GM23338 (cell line): ENCODE measurements around the gene GLIS2. TPM values are rescaled to one million over a fixed set of nuclear protein-coding genes. Genes with fewer than 3 reads are reported as not detected.

Source experiments
- ATAC-seq: fragments of 200-7000 bp; cut with Tn5 transposase; 3 replicates; pipeline ENCODE4 v1.9.1; 2020
- DNase-seq: peaks from one replicate; pipeline ENCODE4 v3.0.0-alpha.2; 2015; ENCODE audit warnings: low spot score
- H2AFZ ChIP-seq: fragments of 200-600 bp; sonication (generic); 2 replicates; pipeline ENCODE4 v1.8.0; 2016; ENCODE audit warnings: antibody characterized with exemption, mild to moderate bottlenecking, moderate library complexity
- H3F3A ChIP-seq: fragments of 200-600 bp; sonication (generic); replicated peaks from 2 replicates; pipeline ENCODE4 v1.8.0; 2017; ENCODE audit warnings: antibody characterized with exemption, mixed run types, low read depth
- H3K27ac ChIP-seq: fragments of 200-600 bp; sonication (generic); 2 replicates; pipeline ENCODE4 v1.6.1; 2016; ENCODE audit warnings: low read depth
- H3K27me3 ChIP-seq: fragments of 200-600 bp; sonication (generic); 2 replicates; pipeline ENCODE4 v1.8.0; 2016; ENCODE audit warnings: mild to moderate bottlenecking, mixed run types, moderate library complexity; ENCODE audit not compliant: insufficient read depth
- H3K36me3 ChIP-seq: fragments of 200-600 bp; sonication (generic); 2 replicates; pipeline ENCODE4 v1.8.0; 2016; ENCODE audit warnings: mild to moderate bottlenecking; ENCODE audit not compliant: insufficient read depth
- H3K4me1 ChIP-seq: fragments of 200-600 bp; sonication (generic); 2 replicates; pipeline ENCODE4 v1.8.0; 2016; ENCODE audit warnings: mild to moderate bottlenecking, moderate library complexity; ENCODE audit not compliant: insufficient read depth
- H3K4me2 ChIP-seq: fragments of 200-600 bp; sonication (generic); 2 replicates; pipeline ENCODE4 v1.7.1; 2017; ENCODE audit warnings: mixed run types
- H3K4me3 ChIP-seq: fragments of 200-600 bp; sonication (generic); 2 replicates; pipeline ENCODE4 v1.6.1; 2016; ENCODE audit warnings: mixed run types
- H3K79me2 ChIP-seq: fragments of 200-600 bp; sonication (generic); replicated peaks from 2 replicates; pipeline ENCODE4 v1.8.0; 2017; ENCODE audit warnings: mild to moderate bottlenecking; ENCODE audit not compliant: insufficient read depth
- H3K9me2 ChIP-seq: fragments of 200-600 bp; sonication (generic); 2 replicates; pipeline ENCODE4 v1.8.0; 2017; ENCODE audit not compliant: insufficient read depth
- H4K20me1 ChIP-seq: fragments of 200-600 bp; sonication (generic); replicated peaks from 2 replicates; pipeline ENCODE4 v1.8.0; 2017; ENCODE audit warnings: mild to moderate bottlenecking; ENCODE audit not compliant: insufficient read depth
- H3K27ac Mint-ChIP-seq: 2 replicates; pipeline ENCODE4 v1.8.0; 2020; ENCODE audit warnings: inconsistent platforms, mild to moderate bottlenecking, moderate library complexity, mixed read lengths
- H3K27me3 Mint-ChIP-seq: 3 replicates; pipeline ENCODE4 v1.8.0; 2022; ENCODE audit warnings: low read depth, mild to moderate bottlenecking, moderate library complexity, mixed read lengths, inconsistent platforms; ENCODE audit not compliant: insufficient read depth, poor library complexity
- H3K36me3 Mint-ChIP-seq: 3 replicates; pipeline ENCODE4 v1.8.0; 2021; ENCODE audit warnings: low read depth, mild to moderate bottlenecking, inconsistent platforms, moderate library complexity, mixed read lengths
- H3K4me1 Mint-ChIP-seq: 3 replicates; pipeline ENCODE4 v1.8.0; 2020; ENCODE audit warnings: mild to moderate bottlenecking, inconsistent platforms, mixed read lengths
- H3K4me3 Mint-ChIP-seq: 3 replicates; pipeline ENCODE4 v1.8.0; 2021; ENCODE audit warnings: moderate library complexity, mild to moderate bottlenecking, inconsistent platforms, mixed read lengths
- H3K9me3 Mint-ChIP-seq: 3 replicates; pipeline ENCODE4 v1.8.0; 2020; ENCODE audit warnings: moderate library complexity, mild to moderate bottlenecking, inconsistent platforms, mixed read lengths
- EZH2 ChIP-seq: fragments of 200-600 bp; sonication (generic); IDR thresholded peaks from one replicate; pipeline ENCODE4 v1.8.0; 2017; ENCODE audit warnings: antibody characterized with exemption, mild to moderate bottlenecking, low read depth; ENCODE audit not compliant: unreplicated experiment
- ZNF114 ChIP-seq: fragments of 250-450 bp; sonication (Bioruptor Pico); IDR thresholded peaks from 2 replicates; pipeline ENCODE4 v1.5.0; 2020; ENCODE audit warnings: mild to moderate bottlenecking, moderate library complexity
- ZNF331 ChIP-seq: fragments of 250-450 bp; sonication (Bioruptor Pico); IDR thresholded peaks from 2 replicates; pipeline ENCODE4 v1.5.0; 2020; ENCODE audit warnings: low read depth, mild to moderate bottlenecking, moderate library complexity
- polyA plus RNA-seq: library from polyadenylated mRNA; unstranded; fragments of >200 nt; fragmentation: Nextera tagmentation; extraction: Ambion mirVana; gene quantifications from 2 replicates; pipeline ENCODE4 v1.2.1, GENCODE V29; 2016
- total RNA-seq: library from RNA; depleted of rRNA; stranded (reverse); fragments of >200 nt; shearing (Covaris generic); gene quantifications from 2 replicates; pipeline ENCODE4 v1.2.3, GENCODE V29; 2014
- TF ChIP-seq, protein P1 (sequence below): IDR thresholded peaks from one replicate; pipeline ENCODE4 v1.6.1; 2018; ENCODE audit warnings: antibody characterized with exemption; ENCODE audit not compliant: unreplicated experiment
- TF ChIP-seq, protein P2 (sequence below), 2 experiments: fragments of 200-600 bp in 1 of 2; sonication (generic) in 1 of 2; conservative IDR thresholded peaks; 2 replicates each; pipeline versions ENCODE4 v1.5.1 to v1.6.1; 2016 to 2017; ENCODE audit warnings: antibody characterized with exemption in 2 of 2, low read depth in 2 of 2, mild to moderate bottlenecking in 2 of 2, moderate library complexity in 1 of 2
- TF ChIP-seq, protein P3 (sequence below): fragments of 250-450 bp; sonication (Bioruptor Pico); IDR thresholded peaks from 2 replicates; pipeline ENCODE4 v1.5.0; 2020; ENCODE audit warnings: mild to moderate bottlenecking, moderate library complexity

The GLIS2 gene
- total and polyA plus RNA-seq, 2 experiments from 2014 or later, result 8.2 to 10.2 TPM

DNA sequence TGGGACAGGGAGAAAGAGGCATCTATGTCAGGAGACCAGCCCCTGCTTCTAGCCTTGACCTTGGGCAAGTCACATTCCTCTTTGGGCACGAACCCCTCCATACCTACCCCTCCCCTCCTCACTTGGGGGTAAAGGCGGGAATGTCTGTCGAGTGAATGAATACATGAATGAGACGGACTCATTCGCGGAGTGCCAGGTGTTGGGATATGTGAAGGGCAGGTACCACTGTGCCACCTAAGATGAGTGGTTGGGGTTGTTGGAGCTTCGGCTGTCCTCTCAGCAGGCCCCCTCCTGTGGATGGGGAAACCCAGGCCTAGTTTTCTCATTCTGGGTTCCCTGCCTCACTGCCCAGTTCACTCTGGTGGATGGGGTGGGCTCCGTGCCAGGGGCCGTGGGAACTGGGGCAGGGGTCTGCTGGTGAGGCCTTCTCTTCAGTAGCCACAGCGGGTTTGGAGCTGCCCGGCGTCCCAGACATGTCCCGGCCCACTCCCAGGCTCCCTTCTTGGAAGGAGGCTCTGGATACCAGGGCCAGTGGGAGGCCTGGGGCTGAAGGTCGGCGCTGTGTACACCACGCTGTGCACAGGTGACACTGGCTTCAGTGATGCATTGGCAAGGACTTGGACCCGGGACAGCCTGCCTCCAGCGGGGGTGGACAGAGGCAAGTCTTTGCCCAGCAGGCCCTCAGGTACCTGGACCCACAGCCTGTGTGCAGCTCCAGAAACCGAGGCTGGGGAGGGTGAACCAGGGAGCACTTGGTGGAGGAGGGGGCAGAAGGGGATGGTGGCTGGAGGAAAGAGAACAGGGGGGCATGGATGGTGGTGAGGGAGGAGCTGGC lies 5.6 kb downstream of the GLIS2 start:
- H3K4me1 ChIP-seq, result peaks cover 42% of the 10 kb centered on the region

More for the DNA sequence above, 5.6 kb downstream of the GLIS2 start:
- no peak for TF ChIP-seq EZH2
- TF ChIP-seq, protein P1, sequence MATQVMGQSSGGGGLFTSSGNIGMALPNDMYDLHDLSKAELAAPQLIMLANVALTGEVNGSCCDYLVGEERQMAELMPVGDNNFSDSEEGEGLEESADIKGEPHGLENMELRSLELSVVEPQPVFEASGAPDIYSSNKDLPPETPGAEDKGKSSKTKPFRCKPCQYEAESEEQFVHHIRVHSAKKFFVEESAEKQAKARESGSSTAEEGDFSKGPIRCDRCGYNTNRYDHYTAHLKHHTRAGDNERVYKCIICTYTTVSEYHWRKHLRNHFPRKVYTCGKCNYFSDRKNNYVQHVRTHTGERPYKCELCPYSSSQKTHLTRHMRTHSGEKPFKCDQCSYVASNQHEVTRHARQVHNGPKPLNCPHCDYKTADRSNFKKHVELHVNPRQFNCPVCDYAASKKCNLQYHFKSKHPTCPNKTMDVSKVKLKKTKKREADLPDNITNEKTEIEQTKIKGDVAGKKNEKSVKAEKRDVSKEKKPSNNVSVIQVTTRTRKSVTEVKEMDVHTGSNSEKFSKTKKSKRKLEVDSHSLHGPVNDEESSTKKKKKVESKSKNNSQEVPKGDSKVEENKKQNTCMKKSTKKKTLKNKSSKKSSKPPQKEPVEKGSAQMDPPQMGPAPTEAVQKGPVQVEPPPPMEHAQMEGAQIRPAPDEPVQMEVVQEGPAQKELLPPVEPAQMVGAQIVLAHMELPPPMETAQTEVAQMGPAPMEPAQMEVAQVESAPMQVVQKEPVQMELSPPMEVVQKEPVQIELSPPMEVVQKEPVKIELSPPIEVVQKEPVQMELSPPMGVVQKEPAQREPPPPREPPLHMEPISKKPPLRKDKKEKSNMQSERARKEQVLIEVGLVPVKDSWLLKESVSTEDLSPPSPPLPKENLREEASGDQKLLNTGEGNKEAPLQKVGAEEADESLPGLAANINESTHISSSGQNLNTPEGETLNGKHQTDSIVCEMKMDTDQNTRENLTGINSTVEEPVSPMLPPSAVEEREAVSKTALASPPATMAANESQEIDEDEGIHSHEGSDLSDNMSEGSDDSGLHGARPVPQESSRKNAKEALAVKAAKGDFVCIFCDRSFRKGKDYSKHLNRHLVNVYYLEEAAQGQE, result no peak
- no peak for TF ChIP-seq ZNF331
- TF ChIP-seq, protein P2, sequence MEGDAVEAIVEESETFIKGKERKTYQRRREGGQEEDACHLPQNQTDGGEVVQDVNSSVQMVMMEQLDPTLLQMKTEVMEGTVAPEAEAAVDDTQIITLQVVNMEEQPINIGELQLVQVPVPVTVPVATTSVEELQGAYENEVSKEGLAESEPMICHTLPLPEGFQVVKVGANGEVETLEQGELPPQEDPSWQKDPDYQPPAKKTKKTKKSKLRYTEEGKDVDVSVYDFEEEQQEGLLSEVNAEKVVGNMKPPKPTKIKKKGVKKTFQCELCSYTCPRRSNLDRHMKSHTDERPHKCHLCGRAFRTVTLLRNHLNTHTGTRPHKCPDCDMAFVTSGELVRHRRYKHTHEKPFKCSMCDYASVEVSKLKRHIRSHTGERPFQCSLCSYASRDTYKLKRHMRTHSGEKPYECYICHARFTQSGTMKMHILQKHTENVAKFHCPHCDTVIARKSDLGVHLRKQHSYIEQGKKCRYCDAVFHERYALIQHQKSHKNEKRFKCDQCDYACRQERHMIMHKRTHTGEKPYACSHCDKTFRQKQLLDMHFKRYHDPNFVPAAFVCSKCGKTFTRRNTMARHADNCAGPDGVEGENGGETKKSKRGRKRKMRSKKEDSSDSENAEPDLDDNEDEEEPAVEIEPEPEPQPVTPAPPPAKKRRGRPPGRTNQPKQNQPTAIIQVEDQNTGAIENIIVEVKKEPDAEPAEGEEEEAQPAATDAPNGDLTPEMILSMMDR (conservative IDR thresholded peaks at IDR 0.05; ENCODE audit: low read depth in 2 of 2), result no peak
- TF ChIP-seq, protein P3, sequence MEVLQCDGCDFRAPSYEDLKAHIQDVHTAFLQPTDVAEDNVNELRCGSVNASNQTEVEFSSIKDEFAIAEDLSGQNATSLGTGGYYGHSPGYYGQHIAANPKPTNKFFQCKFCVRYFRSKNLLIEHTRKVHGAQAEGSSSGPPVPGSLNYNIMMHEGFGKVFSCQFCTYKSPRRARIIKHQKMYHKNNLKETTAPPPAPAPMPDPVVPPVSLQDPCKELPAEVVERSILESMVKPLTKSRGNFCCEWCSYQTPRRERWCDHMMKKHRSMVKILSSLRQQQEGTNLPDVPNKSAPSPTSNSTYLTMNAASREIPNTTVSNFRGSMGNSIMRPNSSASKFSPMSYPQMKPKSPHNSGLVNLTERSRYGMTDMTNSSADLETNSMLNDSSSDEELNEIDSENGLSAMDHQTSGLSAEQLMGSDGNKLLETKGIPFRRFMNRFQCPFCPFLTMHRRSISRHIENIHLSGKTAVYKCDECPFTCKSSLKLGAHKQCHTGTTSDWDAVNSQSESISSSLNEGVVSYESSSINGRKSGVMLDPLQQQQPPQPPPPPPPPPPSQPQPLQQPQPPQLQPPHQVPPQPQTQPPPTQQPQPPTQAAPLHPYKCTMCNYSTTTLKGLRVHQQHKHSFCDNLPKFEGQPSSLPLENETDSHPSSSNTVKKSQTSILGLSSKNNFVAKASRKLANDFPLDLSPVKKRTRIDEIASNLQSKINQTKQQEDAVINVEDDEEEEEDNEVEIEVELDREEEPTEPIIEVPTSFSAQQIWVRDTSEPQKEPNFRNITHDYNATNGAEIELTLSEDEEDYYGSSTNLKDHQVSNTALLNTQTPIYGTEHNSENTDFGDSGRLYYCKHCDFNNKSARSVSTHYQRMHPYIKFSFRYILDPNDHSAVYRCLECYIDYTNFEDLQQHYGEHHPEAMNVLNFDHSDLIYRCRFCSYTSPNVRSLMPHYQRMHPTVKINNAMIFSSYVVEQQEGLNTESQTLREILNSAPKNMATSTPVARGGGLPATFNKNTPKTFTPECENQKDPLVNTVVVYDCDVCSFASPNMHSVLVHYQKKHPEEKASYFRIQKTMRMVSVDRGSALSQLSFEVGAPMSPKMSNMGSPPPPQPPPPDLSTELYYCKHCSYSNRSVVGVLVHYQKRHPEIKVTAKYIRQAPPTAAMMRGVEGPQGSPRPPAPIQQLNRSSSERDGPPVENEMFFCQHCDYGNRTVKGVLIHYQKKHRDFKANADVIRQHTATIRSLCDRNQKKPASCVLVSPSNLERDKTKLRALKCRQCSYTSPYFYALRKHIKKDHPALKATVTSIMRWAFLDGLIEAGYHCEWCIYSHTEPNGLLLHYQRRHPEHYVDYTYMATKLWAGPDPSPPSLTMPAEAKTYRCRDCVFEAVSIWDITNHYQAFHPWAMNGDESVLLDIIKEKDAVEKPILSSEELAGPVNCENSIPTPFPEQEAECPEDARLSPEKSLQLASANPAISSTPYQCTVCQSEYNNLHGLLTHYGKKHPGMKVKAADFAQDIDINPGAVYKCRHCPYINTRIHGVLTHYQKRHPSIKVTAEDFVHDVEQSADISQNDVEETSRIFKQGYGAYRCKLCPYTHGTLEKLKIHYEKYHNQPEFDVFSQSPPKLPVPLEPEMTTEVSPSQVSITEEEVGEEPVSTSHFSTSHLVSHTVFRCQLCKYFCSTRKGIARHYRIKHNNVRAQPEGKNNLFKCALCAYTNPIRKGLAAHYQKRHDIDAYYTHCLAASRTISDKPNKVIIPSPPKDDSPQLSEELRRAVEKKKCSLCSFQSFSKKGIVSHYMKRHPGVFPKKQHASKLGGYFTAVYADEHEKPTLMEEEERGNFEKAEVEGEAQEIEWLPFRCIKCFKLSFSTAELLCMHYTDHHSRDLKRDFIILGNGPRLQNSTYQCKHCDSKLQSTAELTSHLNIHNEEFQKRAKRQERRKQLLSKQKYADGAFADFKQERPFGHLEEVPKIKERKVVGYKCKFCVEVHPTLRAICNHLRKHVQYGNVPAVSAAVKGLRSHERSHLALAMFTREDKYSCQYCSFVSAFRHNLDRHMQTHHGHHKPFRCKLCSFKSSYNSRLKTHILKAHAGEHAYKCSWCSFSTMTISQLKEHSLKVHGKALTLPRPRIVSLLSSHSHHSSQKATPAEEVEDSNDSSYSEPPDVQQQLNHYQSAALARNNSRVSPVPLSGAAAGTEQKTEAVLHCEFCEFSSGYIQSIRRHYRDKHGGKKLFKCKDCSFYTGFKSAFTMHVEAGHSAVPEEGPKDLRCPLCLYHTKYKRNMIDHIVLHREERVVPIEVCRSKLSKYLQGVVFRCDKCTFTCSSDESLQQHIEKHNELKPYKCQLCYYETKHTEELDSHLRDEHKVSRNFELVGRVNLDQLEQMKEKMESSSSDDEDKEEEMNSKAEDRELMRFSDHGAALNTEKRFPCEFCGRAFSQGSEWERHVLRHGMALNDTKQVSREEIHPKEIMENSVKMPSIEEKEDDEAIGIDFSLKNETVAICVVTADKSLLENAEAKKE (CRISPR knock-in tag), result no peak
- no peak for TF ChIP-seq ZNF114 (CRISPR knock-in tag)
- no peaks in the 10 kb centered on the region for H3K36me3 ChIP-seq
- H4K20me1 ChIP-seq, result peaks cover 16% of the 10 kb centered on the region; the same call in 1 of the 2 replicates
- Mint-ChIP-seq H3K9me3 (no peaks in the 10 kb centered on the region), H3K36me3 (no peaks in the 10 kb centered on the region), H3K27me3 (peaks cover 7% of the 10 kb centered on the region), H3K4me3 (no peak overlapping the region), H3K27ac (no peak overlapping the region), H3K4me1 (peaks cover 23% of the 10 kb centered on the region)
- no peaks in the 10 kb centered on the region for H3K9me2 ChIP-seq
- no peak for DNase-seq
- no peaks in the 10 kb centered on the region for H3K27me3 ChIP-seq
- no peak overlapping the region for H3K27ac ChIP-seq
- H3K79me2 ChIP-seq, result peaks cover 80% of the 10 kb centered on the region
- H3F3A ChIP-seq, result peaks cover 7% of the 10 kb centered on the region
- H2AFZ ChIP-seq, result no peak overlapping the region
- ATAC-seq, result no peak
- H3K4me3 ChIP-seq, result no peak overlapping the region
- H3K4me2 ChIP-seq, result no peak overlapping the region
